WTC11 (cell line): ENCODE results near the gene IDH3G.

Experiments used
- CTCF ChIP-seq: fragments of 200-600 bp; IDR thresholded peaks from 2 replicates; pipeline ENCODE4 v1.8.0; 2022; ENCODE audit warnings: antibody characterized with exemption
- FOXJ3 ChIP-seq: sonication (generic); formaldehyde crosslinking; IDR thresholded peaks from 2 replicates; pipeline ENCODE4 v1.9.0; 2021; ENCODE audit warnings: missing genetic modification reagents, mild to moderate bottlenecking, borderline replicate concordance
- USF1 ChIP-seq: sonication (generic); formaldehyde crosslinking; IDR thresholded peaks from 2 replicates; pipeline ENCODE4 v1.8.0; 2022; ENCODE audit warnings: mild to moderate bottlenecking, missing genetic modification reagents
- ZNF121 ChIP-seq: sonication (generic); formaldehyde crosslinking; IDR thresholded peaks from 2 replicates; pipeline ENCODE4 v1.8.0; 2023; ENCODE audit warnings: missing genetic modification reagents
- ZNF138 ChIP-seq: sonication (generic); formaldehyde crosslinking; conservative IDR thresholded peaks from 2 replicates; pipeline ENCODE4 v1.8.1; 2022; ENCODE audit warnings: mild to moderate bottlenecking, moderate library complexity, missing genetic modification reagents
- TF ChIP-seq, protein P1 (sequence below): sonication (generic); formaldehyde crosslinking; IDR thresholded peaks from 2 replicates; pipeline ENCODE4 v1.8.1; 2023; ENCODE audit warnings: mild to moderate bottlenecking, missing genetic modification reagents, moderate library complexity

DNA sequence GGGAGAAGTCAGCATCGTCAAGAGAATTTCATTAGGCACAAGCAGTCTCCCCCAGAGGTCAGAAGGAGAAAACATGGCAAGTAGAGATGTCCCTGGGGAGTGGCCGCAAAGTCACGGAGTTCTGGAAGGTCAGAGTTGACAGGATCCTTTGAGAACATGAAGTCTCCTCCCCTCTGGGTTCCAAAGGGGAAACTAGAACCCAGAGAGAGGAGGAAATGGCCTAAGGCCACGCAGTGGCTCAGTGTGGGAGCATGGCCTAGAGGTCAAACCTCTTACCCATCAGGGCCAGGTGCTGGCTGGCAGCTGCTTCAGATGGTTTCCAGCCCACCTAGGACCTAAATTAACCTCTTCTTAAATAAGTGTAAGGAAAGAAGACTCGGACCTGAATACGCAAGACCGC, 884 bp downstream of the IDH3G start:
- TF ChIP-seq ZNF138 (CRISPR knock-in tag) = no peak
- TF ChIP-seq CTCF = no peak
- no peak for TF ChIP-seq USF1 (CRISPR knock-in tag)
- no peak for TF ChIP-seq FOXJ3 (CRISPR knock-in tag)
- TF ChIP-seq, protein P1, sequence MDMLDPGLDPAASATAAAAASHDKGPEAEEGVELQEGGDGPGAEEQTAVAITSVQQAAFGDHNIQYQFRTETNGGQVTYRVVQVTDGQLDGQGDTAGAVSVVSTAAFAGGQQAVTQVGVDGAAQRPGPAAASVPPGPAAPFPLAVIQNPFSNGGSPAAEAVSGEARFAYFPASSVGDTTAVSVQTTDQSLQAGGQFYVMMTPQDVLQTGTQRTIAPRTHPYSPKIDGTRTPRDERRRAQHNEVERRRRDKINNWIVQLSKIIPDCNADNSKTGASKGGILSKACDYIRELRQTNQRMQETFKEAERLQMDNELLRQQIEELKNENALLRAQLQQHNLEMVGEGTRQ (CRISPR knock-in tag) = no peak
- TF ChIP-seq ZNF121 (CRISPR knock-in tag) = no peak
